Endothelial cell of hepatic sinusoid (primary cell): ENCODE results near the gene POU3F3.

Source experiments
- in situ Hi-C: cut with HindIII; loops from 2 replicates; pipeline ENCODE4 v1.10.0; 2017; ENCODE audit warnings: low sequenced_read_pairs

POU3F3 gene

GRCh38 chr2:104872866-104873688 lies 19.2 kb downstream of the POU3F3 start:
- in situ Hi-C loops: no loop called here

- in situ Hi-C loops: no loop called here
These were observed 19.8 kb downstream of the POU3F3 start for GRCh38 chr2:104873689-104874054.

- in situ Hi-C loops: no loop called here
These were observed 20.3 kb downstream of the POU3F3 start for GRCh38 chr2:104874230-104874629.

- in situ Hi-C loops: no loop called here
These were observed 21.3 kb downstream of the POU3F3 start for GRCh38 chr2:104875262-104875661.

GRCh38 chr2:104876606-104877570 lies 23.0 kb downstream of the POU3F3 start:
- in situ Hi-C loops: no loop called here

GRCh38 chr2:104878863-104879512 lies 25.1 kb downstream of the POU3F3 start:
- in situ Hi-C loops: no loop called here

- in situ Hi-C loops: no loop called here
These were observed 26.2 kb downstream of the POU3F3 start for GRCh38 chr2:104880076-104880475.

- in situ Hi-C loops: no loop called here
These were observed 29.4 kb downstream of the POU3F3 start for GRCh38 chr2:104883357-104883756.

GRCh38 chr2:104885119-104885782 lies 31.3 kb downstream of the POU3F3 start:
- in situ Hi-C loops: no loop called here

- in situ Hi-C loops: no loop called here
These were observed 33.8 kb downstream of the POU3F3 start for GRCh38 chr2:104887676-104888075.

- in situ Hi-C loops: no loop called here
These were observed 34.8 kb downstream of the POU3F3 start for GRCh38 chr2:104888489-104889258.

- in situ Hi-C loops: no loop called here
These were observed 35.5 kb downstream of the POU3F3 start for GRCh38 chr2:104889291-104889959.

- in situ Hi-C loops: no loop called here
These were observed 36.2 kb downstream of the POU3F3 start for GRCh38 chr2:104889960-104890684.

GRCh38 chr2:104890685-104891069 lies 36.8 kb downstream of the POU3F3 start:
- in situ Hi-C loops: no loop called here

- in situ Hi-C loops: no loop called here
These were observed 37.2 kb downstream of the POU3F3 start for GRCh38 chr2:104891145-104891544.

- in situ Hi-C loops: loop anchor here (5.0 kb wide), 1 partner anchor 104 kb away; no protein-coding TSS in a partner anchor
These were observed 42.5 kb downstream of the POU3F3 start for GRCh38 chr2:104896446-104896845.

GRCh38 chr2:104897515-104898184 lies 43.7 kb downstream of the POU3F3 start:
- in situ Hi-C loops: loop anchor here (5.0 kb wide), 1 partner anchor 105 kb away; no protein-coding TSS in a partner anchor

GRCh38 chr2:104900608-104901007 lies 46.7 kb downstream of the POU3F3 start:
- in situ Hi-C loops: no loop called here
